HCT116 (cell line): ENCODE measurements around the gene CFAP46. TPM values are rescaled to one million over a fixed set of nuclear protein-coding genes. Genes with fewer than 3 reads are reported as not detected.

ENCODE experiments used
- ATAC-seq: fragments of 200-7000 bp; cut with Tn5 transposase; 2 replicates; pipeline ENCODE4 v1.9.1; 2020; ENCODE audit warnings: mild to moderate bottlenecking, moderate library complexity
- BruUV-seq: library from RNA; stranded (reverse); fragments of 400-500 nt; replicated peaks from 2 replicates; lab custom pipeline; 2021; lab: Mats Ljungman, UMichigan
- CTCF ChIA-PET: fragments of 300-600 bp; sonication (Branson Sonifier 250); formaldehyde crosslinking; loops from one replicate; lab custom pipeline; 2021; ENCODE audit warnings: antibody characterized with exemption; lab: Charles Lee
- POLR2A ChIA-PET: fragments of 300-600, 350-600 bp; sonication (Branson Sonifier 250); formaldehyde crosslinking; loops from one replicate; lab custom pipeline; 2021; ENCODE audit warnings: antibody characterized with exemption; lab: Charles Lee
- RAD21 ChIA-PET, 2 experiments: fragments of 300-600 bp; sonication (Branson Sonifier 250); formaldehyde crosslinking; loops; one replicate each; lab custom pipeline; 2023; ENCODE audit warnings: low total read pairs in 2 of 2; ENCODE audit not compliant: uncharacterized antibody in 2 of 2, unreplicated experiment in 2 of 2, low non-redundant PET in 1 of 2; lab: Charles Lee
- DNase-seq: peaks from one replicate; pipeline ENCODE4 v3.0.0-alpha.2; 2010; ENCODE audit warnings: low read depth, low spot score
- H2AFZ ChIP-seq: fragments of 200-600 bp; shearing (Covaris generic), sonication (generic); 2 replicates; pipeline ENCODE4 v1.6.1; 2017; ENCODE audit warnings: low read depth, mixed run types, mixed read lengths, antibody characterized with exemption, low read length; ENCODE audit not compliant: poor library complexity, severe bottlenecking
- H3K27ac ChIP-seq: 2 replicates; pipeline ENCODE4 v1.5.1; 2012; ENCODE audit warnings: low read depth, low read length
- H3K27me3 ChIP-seq: fragments of 200-600 bp; sonication (generic); 2 replicates; pipeline ENCODE4 v1.6.1; 2016; ENCODE audit warnings: mixed run types, low read length, mixed read lengths; ENCODE audit not compliant: insufficient read depth
- H3K36me3 ChIP-seq, 2 experiments: fragments of 200-500 bp in 1 of 2; fragments of 200-600 bp in 1 of 2; sonication (Bioruptor generic) in 1 of 2; sonication (generic) in 1 of 2; 2 replicates each; pipeline versions ENCODE4 v1.5.1 to v1.6.1; 2014 to 2016; ENCODE audit warnings: low read length in 2 of 2, inconsistent platforms in 1 of 2, mixed read lengths in 1 of 2, mixed run types in 1 of 2; ENCODE audit not compliant: insufficient read depth in 2 of 2, control insufficient read depth in 1 of 2
- H3K4me1 ChIP-seq, 2 experiments: fragments of 200-600 bp in 1 of 2; sonication (generic) in 1 of 2; 2 replicates each; pipeline versions ENCODE4 v1.5.1 to v1.6.1; 2012 to 2017; ENCODE audit warnings: low read length in 2 of 2, inconsistent platforms in 1 of 2, mild to moderate bottlenecking in 1 of 2, mixed read lengths in 1 of 2, mixed run types in 1 of 2, moderate library complexity in 1 of 2; ENCODE audit not compliant: insufficient read depth in 2 of 2, control insufficient read depth in 1 of 2
- H3K4me2 ChIP-seq: fragments of 200-600 bp; sonication (generic); 2 replicates; pipeline ENCODE4 v1.6.1; 2017; ENCODE audit warnings: mixed run types, low read length, mixed read lengths
- H3K4me3 ChIP-seq, 2 experiments: fragments of 200-600 bp in 1 of 2; sonication (generic) in 1 of 2; replicated peaks in 1 of 2; 2 replicates each; pipeline ENCODE4 v1.5.1; 2011 to 2016; ENCODE audit warnings: low read length in 2 of 2, control low read depth in 1 of 2, low read depth in 1 of 2, mild to moderate bottlenecking in 1 of 2, mixed read lengths in 1 of 2, mixed run types in 1 of 2
- H3K79me2 ChIP-seq: fragments of 200-600 bp; sonication (generic); 2 replicates; pipeline ENCODE4 v1.6.1; 2017; ENCODE audit warnings: mild to moderate bottlenecking, mixed run types, low read length, moderate library complexity, mixed read lengths; ENCODE audit not compliant: insufficient read depth
- H3K9ac ChIP-seq: fragments of 200-600 bp; sonication (generic); 2 replicates; pipeline ENCODE4 v1.6.1; 2016; ENCODE audit warnings: low read length, mixed read lengths
- H3K9me2 ChIP-seq: fragments of 200-600 bp; sonication (generic), shearing (Covaris generic); 2 replicates; pipeline ENCODE4 v1.6.1; 2017; ENCODE audit warnings: mixed run types, mild to moderate bottlenecking, moderate library complexity; ENCODE audit not compliant: insufficient read depth
- H3K9me3 ChIP-seq, 2 experiments: fragments of 200-500 bp in 1 of 2; fragments of 200-600 bp in 1 of 2; sonication (Bioruptor generic) in 1 of 2; sonication (generic) in 1 of 2; 2 replicates each; pipeline ENCODE4 v1.6.1; 2014 to 2017; ENCODE audit warnings: low read length in 2 of 2, mixed read lengths in 2 of 2, inconsistent platforms in 1 of 2, low read depth in 1 of 2, mild to moderate bottlenecking in 1 of 2, mixed run types in 1 of 2, moderate library complexity in 1 of 2; ENCODE audit not compliant: control insufficient read depth in 1 of 2, insufficient read depth in 1 of 2
- H4K20me1 ChIP-seq: fragments of 200-600 bp; sonication (generic), shearing (Covaris generic); 2 replicates; pipeline ENCODE4 v1.6.1; 2017; ENCODE audit warnings: mixed run types, mild to moderate bottlenecking, moderate library complexity; ENCODE audit not compliant: insufficient read depth
- ATF3 ChIP-seq: IDR thresholded peaks from 2 replicates; pipeline ENCODE4 v1.6.1; 2012
- CBX3 ChIP-seq: IDR thresholded peaks from 2 replicates; pipeline ENCODE4 v1.6.1; 2012; ENCODE audit warnings: low read depth
- CEBPB ChIP-seq: IDR thresholded peaks from 2 replicates; pipeline ENCODE4 v1.6.1; 2012; ENCODE audit warnings: low read depth
- CTCF ChIP-seq, 3 experiments: fragments of 200-600 bp in 1 of 3; sonication (generic) in 1 of 3; IDR thresholded peaks in 2 of 3; conservative IDR thresholded peaks in 1 of 3; 2 replicates each; pipeline ENCODE4 v1.5.1; 2012 to 2017; ENCODE audit warnings: low read depth in 2 of 3, low read length in 2 of 3, antibody characterized with exemption in 1 of 3, borderline replicate concordance in 1 of 3, control low read depth in 1 of 3, mild to moderate bottlenecking in 1 of 3, mixed read lengths in 1 of 3, mixed run types in 1 of 3, moderate library complexity in 1 of 3; ENCODE audit not compliant: insufficient read depth in 1 of 3
- EGR1 ChIP-seq: IDR thresholded peaks from 2 replicates; pipeline ENCODE4 v1.6.1; 2012; ENCODE audit warnings: low read depth
- EZH2 ChIP-seq: fragments of 200-600 bp; sonication (generic); IDR thresholded peaks from 2 replicates; pipeline ENCODE4 v1.6.1; 2017; ENCODE audit warnings: antibody characterized with exemption, mixed run types
- EZH2phosphoT487 ChIP-seq: fragments of 200-600 bp; IDR thresholded peaks from 2 replicates; pipeline ENCODE4 v1.6.1; 2018; ENCODE audit warnings: antibody characterized with exemption, borderline replicate concordance
- JUND ChIP-seq: IDR thresholded peaks from 2 replicates; pipeline ENCODE4 v1.6.1; 2012
- MAX ChIP-seq: IDR thresholded peaks from 2 replicates; pipeline ENCODE4 v1.6.1; 2012
- POLR2AphosphoS5 ChIP-seq: IDR thresholded peaks from 2 replicates; pipeline ENCODE4 v1.6.1; 2011; ENCODE audit warnings: mild to moderate bottlenecking, low read depth, low read length, moderate library complexity
- REST ChIP-seq: IDR thresholded peaks from 2 replicates; pipeline ENCODE4 v1.6.1; 2012; ENCODE audit warnings: low read depth
- SIN3A ChIP-seq: IDR thresholded peaks from 2 replicates; pipeline ENCODE4 v1.6.1; 2012; ENCODE audit warnings: low read depth
- TCF7L2 ChIP-seq: IDR thresholded peaks from 2 replicates; pipeline ENCODE4 v1.7.0; 2011; ENCODE audit warnings: borderline replicate concordance, inconsistent platforms; ENCODE audit not compliant: insufficient read depth, insufficient read length; ENCODE audit errors: extremely low read depth
- YY1 ChIP-seq: IDR thresholded peaks from 2 replicates; pipeline ENCODE4 v1.6.1; 2011; ENCODE audit warnings: low read length, low read depth, moderate library complexity, mild to moderate bottlenecking; ENCODE audit not compliant: insufficient replicate concordance; ENCODE audit errors: extremely low read depth
- ZBTB33 ChIP-seq: IDR thresholded peaks from 2 replicates; pipeline ENCODE4 v1.6.1; 2011; ENCODE audit warnings: mild to moderate bottlenecking, low read length, moderate library complexity; ENCODE audit not compliant: insufficient replicate concordance; ENCODE audit errors: extremely low read depth
- ZFX ChIP-seq: fragments of 450-650 bp; IDR thresholded peaks from 2 replicates; pipeline ENCODE4 v1.6.1; 2017
- ZNF274 ChIP-seq: fragments of 200-500 bp; sonication (Bioruptor generic); IDR thresholded peaks from 2 replicates; pipeline ENCODE4 v1.6.1; 2014; ENCODE audit warnings: mild to moderate bottlenecking, low read depth, low read length, inconsistent platforms
- intact Hi-C: fragments of 100-400 bp; cut with micrococcal nuclease; formaldehyde crosslinking; loops from 2 replicates; pipeline ENCODE4 v1.10.0; 2022
- total RNA-seq: library from RNA; stranded (reverse); gene quantifications from one replicate; pipeline ENCODE4 v1.2.1, GENCODE V29; 2021; ENCODE audit not compliant: unreplicated experiment

CFAP46 gene
- total RNA-seq, 1 experiment from 2014 or later, result 1.4 TPM

GRCh38 chr10:132780356-132780755 lies 162.0 kb downstream of the CFAP46 start:
- Histone ChIP-seq H3K9me2 (no peaks in the 10 kb centered on the region), H4K20me1 (no peaks in the 10 kb centered on the region), H3K9ac (no peak overlapping the region), H3K79me2 (no peaks in the 10 kb centered on the region), H3K9me3 (no peaks in the 10 kb centered on the region), H3K4me2 (no peak overlapping the region), H3K27me3 (no peaks in the 10 kb centered on the region), H3K4me3 (no peak overlapping the region), H3K36me3 (no peaks in the 10 kb centered on the region), H2AFZ (no peak overlapping the region), H3K27ac (no peak overlapping the region), H3K4me1 (0 out of 4 replicates have a peak, but pooled peaks cover 0 to under 1% of the 10 kb centered on the region in 2 experiments)
- BruUV-seq, result no TSS peak
- no peak for TF ChIP-seq ZFX
- TF ChIP-seq ZNF274, result no peak
- TF ChIP-seq POLR2AphosphoS5, result no peak
- no peak for TF ChIP-seq ATF3
- TF ChIP-seq CEBPB, result no peak
- no peak for TF ChIP-seq CTCF (IDR thresholded peaks at IDR 0.05 in 2 of 3, conservative IDR thresholded peaks at IDR 0.05 in 1 of 3; ENCODE audit: borderline replicate concordance in 1 of 3, insufficient read depth in 1 of 3, low read depth in 2 of 3, low read length in 2 of 3)
- TF ChIP-seq MAX, result no peak
- no peak for TF ChIP-seq CBX3
- no peak for TF ChIP-seq TCF7L2
- no peak for TF ChIP-seq EGR1
- no peak for TF ChIP-seq EZH2phosphoT487
- no peak for TF ChIP-seq EZH2
- TF ChIP-seq REST, result no peak
- TF ChIP-seq JUND, result no peak
- TF ChIP-seq ZBTB33, result no peak
- no peak for TF ChIP-seq YY1
- TF ChIP-seq SIN3A, result no peak
- ATAC-seq (no peak), DNase-seq (no peak)
- intact Hi-C loops, result no loop called here
- POLR2A ChIA-PET, result no interaction called here
- RAD21 ChIA-PET, result no interaction called here
- CTCF ChIA-PET, result no interaction called here
